ENCODE results near the gene PCDHGA11.

DNA sequence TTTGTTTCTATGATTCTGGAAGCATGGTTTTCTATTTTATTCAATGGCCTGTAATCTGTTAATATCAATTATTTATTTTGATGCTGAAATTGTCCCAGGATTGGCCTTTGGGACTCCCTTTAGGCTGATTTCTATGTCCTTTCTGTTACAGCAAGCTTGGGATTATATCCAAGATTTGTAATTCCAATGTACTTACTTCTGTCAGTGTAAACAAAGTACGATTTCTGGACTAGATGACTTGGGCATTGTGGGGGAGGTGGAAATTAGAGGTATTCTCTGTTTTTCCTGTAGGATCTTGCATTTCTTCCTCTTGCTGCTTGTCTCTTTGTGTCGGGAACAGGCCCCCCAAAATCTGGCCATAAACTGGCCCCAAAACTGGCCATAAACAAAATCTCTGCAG, 13.2 kb downstream of the PCDHGA11 start:
- TF ChIP-seq, protein P1, sequence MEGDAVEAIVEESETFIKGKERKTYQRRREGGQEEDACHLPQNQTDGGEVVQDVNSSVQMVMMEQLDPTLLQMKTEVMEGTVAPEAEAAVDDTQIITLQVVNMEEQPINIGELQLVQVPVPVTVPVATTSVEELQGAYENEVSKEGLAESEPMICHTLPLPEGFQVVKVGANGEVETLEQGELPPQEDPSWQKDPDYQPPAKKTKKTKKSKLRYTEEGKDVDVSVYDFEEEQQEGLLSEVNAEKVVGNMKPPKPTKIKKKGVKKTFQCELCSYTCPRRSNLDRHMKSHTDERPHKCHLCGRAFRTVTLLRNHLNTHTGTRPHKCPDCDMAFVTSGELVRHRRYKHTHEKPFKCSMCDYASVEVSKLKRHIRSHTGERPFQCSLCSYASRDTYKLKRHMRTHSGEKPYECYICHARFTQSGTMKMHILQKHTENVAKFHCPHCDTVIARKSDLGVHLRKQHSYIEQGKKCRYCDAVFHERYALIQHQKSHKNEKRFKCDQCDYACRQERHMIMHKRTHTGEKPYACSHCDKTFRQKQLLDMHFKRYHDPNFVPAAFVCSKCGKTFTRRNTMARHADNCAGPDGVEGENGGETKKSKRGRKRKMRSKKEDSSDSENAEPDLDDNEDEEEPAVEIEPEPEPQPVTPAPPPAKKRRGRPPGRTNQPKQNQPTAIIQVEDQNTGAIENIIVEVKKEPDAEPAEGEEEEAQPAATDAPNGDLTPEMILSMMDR (conservative IDR thresholded peaks at IDR 0.05; ENCODE audit: low read depth, low read length), result no peak
- TF ChIP-seq EZH2 (IDR thresholded peaks at IDR 0.05; ENCODE audit: low read length, unreplicated experiment) (no peak), EZH2phosphoT487 (IDR thresholded peaks at IDR 0.05; ENCODE audit: borderline replicate concordance, low read length) (no peak)

All from PC-3 (cell line).